C4-2B (cell line): ENCODE data around the gene SSU72.
"Not testable (repeated sequence)": the region's sequence is repeated elsewhere in the genome, so short reads cannot be mapped to it uniquely, and the experiment has no call there.

Experiments
- ZFX ChIP-seq: fragments of 450-650 bp; IDR thresholded peaks from 2 replicates; pipeline ENCODE4 v1.6.1; 2017
- TF ChIP-seq, protein P1 (sequence below): fragments of 450-650 bp; conservative IDR thresholded peaks from 2 replicates; pipeline ENCODE4 v1.5.1; 2017; ENCODE audit warnings: mild to moderate bottlenecking

DNA sequence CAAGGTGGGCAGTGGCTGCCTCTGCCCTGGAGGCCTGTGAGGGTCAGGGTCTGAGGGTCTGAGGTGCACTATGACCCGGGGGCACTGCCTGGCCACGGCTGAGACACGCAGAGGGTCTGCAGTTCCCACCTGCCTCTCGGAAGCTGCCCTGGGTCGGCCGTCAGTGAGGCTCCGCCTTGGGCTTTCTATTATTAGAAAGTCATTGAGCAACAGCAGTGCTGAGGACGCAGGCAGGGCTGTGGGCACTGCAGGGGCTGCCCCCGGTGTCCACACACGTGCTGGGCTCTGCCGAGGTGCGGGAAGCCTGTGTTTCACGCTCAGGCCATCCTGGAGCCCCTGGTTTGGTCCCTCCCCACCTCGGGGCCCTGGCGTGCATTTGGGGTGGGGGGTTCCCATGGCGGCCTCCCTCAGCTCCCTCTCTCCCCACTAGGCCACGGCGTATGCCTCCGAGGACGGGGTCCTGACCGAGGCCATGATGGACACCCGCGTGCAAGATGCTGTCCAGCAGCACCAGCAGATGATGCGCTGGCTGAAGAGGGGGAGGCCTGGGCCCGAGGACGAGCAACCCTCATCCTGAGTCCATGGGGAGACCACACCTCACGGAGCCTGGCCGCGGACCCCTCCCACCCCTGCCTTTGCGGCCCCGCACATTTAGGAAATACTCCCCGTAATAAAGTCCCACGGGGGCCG lies 65.7 kb downstream of the SSU72 start:
- TF ChIP-seq, protein P1, sequence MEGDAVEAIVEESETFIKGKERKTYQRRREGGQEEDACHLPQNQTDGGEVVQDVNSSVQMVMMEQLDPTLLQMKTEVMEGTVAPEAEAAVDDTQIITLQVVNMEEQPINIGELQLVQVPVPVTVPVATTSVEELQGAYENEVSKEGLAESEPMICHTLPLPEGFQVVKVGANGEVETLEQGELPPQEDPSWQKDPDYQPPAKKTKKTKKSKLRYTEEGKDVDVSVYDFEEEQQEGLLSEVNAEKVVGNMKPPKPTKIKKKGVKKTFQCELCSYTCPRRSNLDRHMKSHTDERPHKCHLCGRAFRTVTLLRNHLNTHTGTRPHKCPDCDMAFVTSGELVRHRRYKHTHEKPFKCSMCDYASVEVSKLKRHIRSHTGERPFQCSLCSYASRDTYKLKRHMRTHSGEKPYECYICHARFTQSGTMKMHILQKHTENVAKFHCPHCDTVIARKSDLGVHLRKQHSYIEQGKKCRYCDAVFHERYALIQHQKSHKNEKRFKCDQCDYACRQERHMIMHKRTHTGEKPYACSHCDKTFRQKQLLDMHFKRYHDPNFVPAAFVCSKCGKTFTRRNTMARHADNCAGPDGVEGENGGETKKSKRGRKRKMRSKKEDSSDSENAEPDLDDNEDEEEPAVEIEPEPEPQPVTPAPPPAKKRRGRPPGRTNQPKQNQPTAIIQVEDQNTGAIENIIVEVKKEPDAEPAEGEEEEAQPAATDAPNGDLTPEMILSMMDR = not testable (repeated sequence)
- TF ChIP-seq ZFX = not testable (repeated sequence)
